WTC11 (cell line): ENCODE measurements around the gene DGKQ. TPM values are rescaled to one million over a fixed set of nuclear protein-coding genes. Genes with fewer than 3 reads are reported as not detected.

Experiments used
- ATF1 ChIP-seq: sonication (generic); formaldehyde crosslinking; IDR thresholded peaks from 2 replicates; pipeline ENCODE4 v1.8.1; 2023; ENCODE audit warnings: mild to moderate bottlenecking, moderate library complexity, missing genetic modification reagents
- ATF3 ChIP-seq: sonication (generic); formaldehyde crosslinking; conservative IDR thresholded peaks from 2 replicates; pipeline ENCODE4 v1.8.1; 2022; ENCODE audit warnings: mild to moderate bottlenecking, missing genetic modification reagents
- E2F5 ChIP-seq: sonication (generic); formaldehyde crosslinking; IDR thresholded peaks from 2 replicates; pipeline ENCODE4 v1.8.1; 2022; ENCODE audit warnings: mild to moderate bottlenecking, moderate library complexity, missing genetic modification reagents
- ELF4 ChIP-seq: sonication (generic); formaldehyde crosslinking; IDR thresholded peaks from 2 replicates; pipeline ENCODE4 v1.8.1; 2022; ENCODE audit warnings: low read depth, mild to moderate bottlenecking, moderate library complexity, missing genetic modification reagents
- EMX1 ChIP-seq: fragments of 250-450 bp; sonication (Bioruptor Pico); IDR thresholded peaks from 2 replicates; pipeline ENCODE4 v1.8.0; 2021; ENCODE audit warnings: mild to moderate bottlenecking
- ETV6 ChIP-seq: sonication (generic); formaldehyde crosslinking; IDR thresholded peaks from 2 replicates; pipeline ENCODE4 v1.8.1; 2022; ENCODE audit warnings: mild to moderate bottlenecking, missing genetic modification reagents
- HMGA2 ChIP-seq: fragments of 250-450 bp; sonication (Bioruptor Pico); IDR thresholded peaks from 2 replicates; pipeline ENCODE4 v1.4.0; 2021; ENCODE audit warnings: mild to moderate bottlenecking, moderate library complexity
- JAZF1 ChIP-seq: fragments of 250-450 bp; sonication (Bioruptor Pico); IDR thresholded peaks from 2 replicates; pipeline ENCODE4 v1.9.0; 2021; ENCODE audit warnings: moderate library complexity, mild to moderate bottlenecking, inconsistent platforms
- JUN ChIP-seq: sonication (generic); formaldehyde crosslinking; IDR thresholded peaks from 2 replicates; pipeline ENCODE4 v1.8.0; 2023; ENCODE audit warnings: mild to moderate bottlenecking, missing genetic modification reagents
- KAT7 ChIP-seq: sonication (generic); formaldehyde crosslinking; IDR thresholded peaks from 2 replicates; pipeline ENCODE4 v1.8.1; 2023; ENCODE audit warnings: missing genetic modification reagents, mild to moderate bottlenecking, borderline replicate concordance
- MXD4 ChIP-seq: fragments of 250-450 bp; sonication (Bioruptor Pico); IDR thresholded peaks from 2 replicates; pipeline ENCODE4 v1.8.0; 2021; ENCODE audit warnings: mild to moderate bottlenecking, moderate library complexity, borderline replicate concordance
- MYBL2 ChIP-seq: sonication (generic); formaldehyde crosslinking; IDR thresholded peaks from 2 replicates; pipeline ENCODE4 v1.8.1; 2023; ENCODE audit warnings: mild to moderate bottlenecking, moderate library complexity, missing genetic modification reagents
- NFATC4 ChIP-seq: fragments of 250-450 bp; sonication (Bioruptor Pico); IDR thresholded peaks from 2 replicates; pipeline ENCODE4 v1.9.0; 2021; ENCODE audit warnings: mild to moderate bottlenecking
- NFYB ChIP-seq: sonication (generic); formaldehyde crosslinking; conservative IDR thresholded peaks from 2 replicates; pipeline ENCODE4 v1.8.0; 2022; ENCODE audit warnings: low read depth, missing genetic modification reagents
- NR3C1 ChIP-seq: sonication (generic); formaldehyde crosslinking; conservative IDR thresholded peaks from 2 replicates; pipeline ENCODE4 v1.8.1; 2023; ENCODE audit warnings: low read depth, mild to moderate bottlenecking, missing genetic modification reagents
- OVOL2 ChIP-seq: fragments of 250-450 bp; sonication (Bioruptor Pico); IDR thresholded peaks from 2 replicates; pipeline ENCODE4 v1.9.0; 2021; ENCODE audit warnings: mild to moderate bottlenecking, borderline replicate concordance
- PRRX2 ChIP-seq: fragments of 250-450 bp; sonication (Bioruptor Pico); IDR thresholded peaks from 2 replicates; pipeline ENCODE4 v1.8.0; 2021; ENCODE audit warnings: mild to moderate bottlenecking
- SOX15 ChIP-seq: fragments of 250-450 bp; sonication (Bioruptor Pico); IDR thresholded peaks from 2 replicates; pipeline ENCODE4 v1.9.0; 2021; ENCODE audit warnings: mild to moderate bottlenecking
- TCF7 ChIP-seq: sonication (generic); formaldehyde crosslinking; IDR thresholded peaks from 2 replicates; pipeline ENCODE4 v1.8.0; 2022; ENCODE audit warnings: mild to moderate bottlenecking, low read depth, missing genetic modification reagents, moderate library complexity
- TEAD1 ChIP-seq: sonication (generic); formaldehyde crosslinking; IDR thresholded peaks from 2 replicates; pipeline ENCODE4 v1.8.0; 2022; ENCODE audit warnings: mild to moderate bottlenecking, missing genetic modification reagents
- USF2 ChIP-seq: sonication (generic); formaldehyde crosslinking; IDR thresholded peaks from 2 replicates; pipeline ENCODE4 v1.8.1; 2023; ENCODE audit warnings: mild to moderate bottlenecking, missing genetic modification reagents, moderate library complexity
- ZBTB21 ChIP-seq: sonication (generic); formaldehyde crosslinking; IDR thresholded peaks from 2 replicates; pipeline ENCODE4 v1.8.1; 2023; ENCODE audit warnings: mild to moderate bottlenecking, missing genetic modification reagents, borderline replicate concordance
- ZBTB43 ChIP-seq: sonication (generic); formaldehyde crosslinking; IDR thresholded peaks from 2 replicates; pipeline ENCODE4 v1.8.1; 2023; ENCODE audit warnings: mild to moderate bottlenecking, missing genetic modification reagents
- ZNF263 ChIP-seq: sonication (generic); formaldehyde crosslinking; IDR thresholded peaks from 2 replicates; pipeline ENCODE4 v1.8.1; 2022; ENCODE audit warnings: low read depth, mild to moderate bottlenecking, moderate library complexity, missing genetic modification reagents
- ZNF425 ChIP-seq: fragments of 250-450 bp; sonication (Bioruptor Pico); conservative IDR thresholded peaks from 2 replicates; pipeline ENCODE4 v1.9.0; 2021; ENCODE audit warnings: mild to moderate bottlenecking
- ZSCAN18 ChIP-seq: fragments of 250-450 bp; sonication (Bioruptor Pico); IDR thresholded peaks from 2 replicates; pipeline ENCODE4 v2.1.2; 2022; ENCODE audit warnings: mild to moderate bottlenecking, moderate library complexity
- total RNA-seq: library from RNA; stranded (reverse); gene quantifications from 3 replicates; pipeline ENCODE4 v1.2.3, GENCODE V29; 2021

DGKQ gene
- total RNA-seq, 1 experiment from 2014 or later = 19.3 TPM

- TF ChIP-seq ZNF425 (CRISPR knock-in tag) (no peak), NR3C1 (no peak), ETV6 (CRISPR knock-in tag) (no peak), EMX1 (CRISPR knock-in tag) (no peak), PRRX2 (CRISPR knock-in tag) (no peak), JUN (CRISPR knock-in tag) (no peak), SOX15 (no peak), NFATC4 (CRISPR knock-in tag) (no peak), OVOL2 (CRISPR knock-in tag) (no peak), TEAD1 (CRISPR knock-in tag) (no peak), ATF1 (CRISPR knock-in tag) (no peak), ZBTB43 (no peak), TCF7 (no peak), ELF4 (CRISPR knock-in tag) (no peak), MYBL2 (CRISPR knock-in tag) (no peak), ZBTB21 (CRISPR knock-in tag) (no peak), JAZF1 (CRISPR knock-in tag) (no peak), USF2 (CRISPR knock-in tag) (no peak), E2F5 (CRISPR knock-in tag) (no peak), HMGA2 (no peak), MXD4 (CRISPR knock-in tag) (no peak), NFYB (CRISPR knock-in tag) (no peak), ATF3 (CRISPR knock-in tag) (no peak), ZNF263 (CRISPR knock-in tag) (peak; percentile 57; the same call in 1 of the 2 replicates), KAT7 (CRISPR knock-in tag) (no peak), ZSCAN18 (CRISPR knock-in tag) (no peak)
Measured at GRCh38 chr4:1009542-1010394, 36.4 kb upstream of the DGKQ start (continued).
